Tracheal epithelial cell (primary cell): ENCODE data around the gene UBE2H. TPM values are rescaled to one million over a fixed set of nuclear protein-coding genes. Genes with fewer than 3 reads are reported as not detected.

Experiments used
- total RNA-seq: library from RNA; depleted of rRNA; stranded (reverse); fragments of >200 nt; gene quantifications from 2 replicates; pipeline ENCODE4 v1.2.1, GENCODE V29; 2014

The UBE2H gene
- total RNA-seq: 49.7 and 65.5 TPM in 2 replicates

GRCh38 chr7:129952653-129953560, at the start of gene UBE2H:
UBE2H (minus strand) TSS chr7:129952960; CDS start chr7:129952555, 405 bp downstream.

Other genes with a start within 250 kb of the UBE2H start
- 8.7 and 10.4 TPM in 2 replicates for gene ZC3HC1, start 98.4 kb upstream of the UBE2H start, total RNA-seq
- 23.4 and 24.7 TPM in 2 replicates for gene KLHDC10, start 117.6 kb upstream of the UBE2H start, total RNA-seq